IPS-18c (cell line): Measurements from ENCODE around the gene KRTAP1-5.
"Not testable (repeated sequence)": the region's sequence is repeated elsewhere in the genome, so short reads cannot be mapped to it uniquely, and the experiment has no call there.

Experiments
- H3K4me3 ChIP-seq: 2 replicates; pipeline ENCODE4 v1.7.0; 2013; ENCODE audit warnings: low read depth, mild to moderate bottlenecking, low read length, moderate library complexity; ENCODE audit not compliant: insufficient read depth
- H3K9me3 ChIP-seq: one replicate; pipeline ENCODE4 v1.6.1; 2013; ENCODE audit warnings: mild to moderate bottlenecking, low read length, moderate library complexity; ENCODE audit not compliant: control insufficient read depth, insufficient read depth

The KRTAP1-5 gene

DNA sequence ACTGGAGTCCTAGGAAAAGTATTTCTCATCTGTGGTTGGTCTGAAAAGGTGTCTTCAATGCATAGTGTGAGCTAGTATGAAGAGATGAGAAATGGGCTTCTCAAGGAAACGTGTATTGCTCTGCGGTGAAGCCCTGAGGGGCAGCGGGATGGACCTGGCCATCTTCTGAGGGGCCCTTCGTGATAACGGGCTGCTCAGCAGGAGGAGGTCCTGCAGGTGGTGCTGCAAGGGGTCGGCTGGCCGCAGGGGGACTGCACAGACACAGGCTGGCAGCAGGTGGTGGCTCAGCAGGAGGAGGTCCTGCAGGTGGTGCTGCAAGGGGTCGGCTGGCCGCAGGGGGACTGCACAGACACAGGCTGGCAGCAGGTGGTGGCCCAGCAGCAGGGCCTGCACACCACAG, 27.5 kb upstream of the KRTAP1-5 start:
- H3K4me3 ChIP-seq, H3K9me3 ChIP-seq: not testable (repeated sequence)

DNA sequence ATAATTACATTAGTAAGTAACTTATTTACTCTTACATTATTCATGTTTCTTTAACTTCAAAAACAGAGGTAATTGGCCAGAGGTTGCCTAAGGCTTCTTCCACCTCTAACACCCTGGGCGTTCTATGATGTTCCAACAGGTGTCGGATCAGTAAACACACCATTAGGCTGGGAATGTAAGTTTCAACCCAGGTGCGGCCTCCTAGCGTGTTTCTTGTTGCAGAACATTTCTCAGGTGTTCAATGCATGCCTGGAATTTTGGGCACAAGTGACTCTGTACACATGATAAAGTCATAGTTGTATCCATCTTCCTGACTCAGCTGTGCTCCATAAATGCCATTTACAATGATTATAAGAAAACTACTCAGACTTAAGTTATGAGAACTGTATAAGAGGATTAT, 27.0 kb upstream of the KRTAP1-5 start:
- Histone ChIP-seq H3K4me3 (no peak overlapping the region), H3K9me3 (no peaks in the 10 kb centered on the region)

DNA sequence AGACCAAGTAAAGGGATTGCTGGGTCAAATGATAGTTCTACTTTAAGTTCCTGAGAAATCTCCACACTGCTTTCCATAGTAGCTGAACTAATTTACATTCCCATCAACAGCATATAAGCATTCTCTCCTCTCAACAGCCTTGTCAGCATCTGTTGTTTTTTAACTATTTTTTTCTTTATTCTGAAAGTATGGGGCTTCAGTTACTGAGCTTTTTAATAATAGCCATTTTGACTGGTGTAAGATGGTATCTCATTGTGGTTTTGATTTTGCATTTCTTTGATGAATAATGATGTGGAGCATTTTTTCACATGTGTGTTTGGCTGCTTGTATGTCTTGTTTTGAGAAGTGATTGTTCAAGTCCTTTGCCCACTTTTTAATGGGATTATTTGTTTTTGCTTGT, 25.6 kb upstream of the KRTAP1-5 start:
- H3K4me3 ChIP-seq, result no peak overlapping the region
- H3K9me3 ChIP-seq, result no peaks in the 10 kb centered on the region

DNA sequence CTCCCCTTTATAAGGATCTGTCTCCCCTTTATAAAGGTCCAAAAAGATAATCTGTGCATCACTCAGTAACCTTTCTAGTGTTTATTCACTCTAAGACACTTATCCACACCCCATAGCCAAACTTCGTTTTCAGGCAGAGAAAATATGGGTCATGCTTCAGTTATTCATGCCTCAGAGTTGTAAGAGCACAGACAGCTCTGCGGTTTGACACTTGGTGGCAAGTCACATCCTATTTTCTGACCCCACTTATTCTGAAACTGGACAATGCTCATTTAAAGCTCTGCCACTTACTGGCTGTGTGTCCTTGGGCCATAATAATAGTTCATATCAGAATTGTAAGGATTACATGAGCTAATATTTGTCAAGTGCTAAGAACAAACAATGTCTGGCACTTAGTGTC, 22.1 kb upstream of the KRTAP1-5 start:
- Histone ChIP-seq H3K9me3 (no peaks in the 10 kb centered on the region), H3K4me3 (no peak overlapping the region)

DNA sequence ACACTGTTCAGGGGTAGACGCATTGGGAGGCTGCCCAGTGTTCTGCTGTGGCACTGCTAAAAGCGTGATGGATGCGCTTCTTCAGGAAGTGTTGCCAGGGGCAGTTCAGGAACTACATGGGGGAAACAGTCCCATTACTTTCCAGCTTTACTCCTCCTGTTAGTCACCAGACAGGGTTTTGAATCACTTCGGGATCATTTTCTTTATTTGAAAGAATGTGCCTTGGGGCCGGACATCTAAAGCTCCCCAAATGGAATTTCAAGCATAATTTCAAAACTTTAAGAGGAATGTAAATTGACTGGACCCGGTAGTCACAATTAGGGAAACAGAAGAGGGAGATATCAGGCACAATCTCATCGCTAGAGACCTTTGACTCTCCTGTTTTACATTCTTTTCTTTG, 21.4 kb upstream of the KRTAP1-5 start:
- no peaks in the 10 kb centered on the region for H3K9me3 ChIP-seq
- no peak overlapping the region for H3K4me3 ChIP-seq

DNA sequence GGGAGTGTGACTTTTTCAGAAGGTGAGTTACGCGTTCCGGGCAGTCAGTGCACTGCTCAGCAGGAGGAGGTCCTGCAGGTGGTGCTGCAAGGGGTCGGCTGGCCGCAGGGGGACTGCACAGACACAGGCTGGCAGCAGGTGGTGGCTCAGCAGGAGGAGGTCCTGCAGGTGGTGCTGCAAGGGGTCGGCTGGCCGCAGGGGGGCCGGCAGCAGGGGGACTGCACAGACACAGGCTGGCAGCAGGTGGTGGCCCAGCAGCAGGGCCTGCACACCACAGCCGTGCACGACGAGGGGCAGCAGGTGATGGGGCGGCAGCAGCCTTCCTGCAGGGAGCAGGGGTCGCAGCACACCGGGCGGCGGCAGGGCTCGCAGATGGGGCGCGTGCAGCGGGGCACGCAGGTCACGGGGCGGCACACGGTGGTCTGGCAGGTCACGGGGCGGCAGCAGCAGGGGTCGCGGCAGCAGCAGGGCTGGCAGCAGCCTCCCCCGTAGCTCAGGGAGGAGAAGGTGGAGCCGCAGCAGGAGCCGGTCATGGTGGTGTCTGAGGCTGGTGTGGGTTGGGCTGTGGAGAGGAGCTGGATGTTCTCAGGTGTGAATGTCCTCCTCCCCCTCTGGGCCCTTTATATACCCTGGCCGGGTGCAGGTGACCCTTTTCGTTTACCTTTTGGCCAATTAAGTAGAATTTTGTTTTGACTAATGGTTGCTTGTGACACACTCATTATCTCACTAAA, 19.9 kb upstream of the KRTAP1-5 start, which contains the start of gene KRTAP2-1:
TSS of gene KRTAP2-1 (minus strand) at position 582 of the 731 bp plus-strand sequence. CDS start at position 533, 49 bp downstream.
- H3K4me3 ChIP-seq, H3K9me3 ChIP-seq: not testable (repeated sequence)

DNA sequence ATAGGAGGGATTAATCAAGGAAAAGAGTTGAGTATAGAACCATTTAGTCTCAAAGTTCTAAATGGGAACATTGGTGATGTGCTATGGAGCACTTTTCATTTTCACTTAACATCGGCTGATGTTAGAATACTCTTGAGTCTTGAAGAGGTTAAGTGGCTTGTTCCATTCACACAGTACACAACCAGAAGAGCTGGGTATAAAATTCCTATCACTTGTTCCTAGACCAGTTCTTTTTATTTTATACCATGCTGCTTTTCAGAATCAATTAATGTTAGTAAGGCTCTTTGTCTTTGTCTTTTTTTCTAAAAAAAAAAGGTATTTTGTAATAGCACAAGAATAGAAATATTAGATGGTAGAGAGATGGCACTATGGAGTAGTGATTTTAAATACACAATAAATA, 15.9 kb upstream of the KRTAP1-5 start:
- no peak overlapping the region for H3K4me3 ChIP-seq
- H3K9me3 ChIP-seq, result no peaks in the 10 kb centered on the region

DNA sequence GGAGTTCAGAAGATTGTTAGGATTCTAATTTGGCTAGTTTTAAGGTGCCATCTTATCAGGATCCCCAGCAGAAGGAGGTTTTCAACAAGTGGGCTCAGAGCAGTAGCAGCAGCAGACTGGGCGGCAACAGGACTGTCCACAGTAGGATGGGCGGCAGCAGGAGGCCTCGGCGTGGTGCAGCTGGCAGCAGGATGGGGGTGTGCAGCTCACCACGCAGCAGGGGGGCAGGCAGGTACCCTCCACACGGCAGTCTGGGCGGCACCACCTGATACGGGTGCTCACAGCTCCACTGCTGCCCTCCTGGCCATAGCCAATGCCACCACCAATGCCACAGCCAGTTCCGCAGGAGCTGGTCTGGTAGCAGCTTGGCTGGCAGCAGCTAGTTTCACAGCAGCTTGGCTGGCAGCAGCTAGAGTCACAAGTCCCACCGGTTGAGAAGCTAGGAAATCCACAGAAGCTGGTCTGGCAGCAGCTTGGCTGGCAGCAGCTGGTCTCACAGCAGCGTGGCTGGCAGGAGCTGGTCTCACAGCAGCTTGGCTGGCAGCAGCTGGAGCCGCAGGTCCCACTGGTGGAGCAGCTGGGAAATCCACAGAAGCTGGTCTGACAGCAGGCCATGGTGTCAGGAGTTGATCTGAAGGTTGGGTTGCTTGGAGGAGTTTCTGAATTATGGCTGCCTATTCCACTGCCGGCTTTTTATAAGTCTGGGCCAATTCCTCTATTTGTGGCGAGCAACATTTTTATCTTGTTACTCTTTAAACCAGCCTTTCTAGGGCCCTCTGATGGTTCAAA, 14.0 kb upstream of the KRTAP1-5 start, which contains the start of gene KRTAP1-1:
TSS of gene KRTAP1-1 (minus strand) at position 668 of the 789 bp plus-strand sequence. CDS start at position 615, 53 bp downstream.
- not testable (repeated sequence) for H3K9me3 ChIP-seq, H3K4me3 ChIP-seq

DNA sequence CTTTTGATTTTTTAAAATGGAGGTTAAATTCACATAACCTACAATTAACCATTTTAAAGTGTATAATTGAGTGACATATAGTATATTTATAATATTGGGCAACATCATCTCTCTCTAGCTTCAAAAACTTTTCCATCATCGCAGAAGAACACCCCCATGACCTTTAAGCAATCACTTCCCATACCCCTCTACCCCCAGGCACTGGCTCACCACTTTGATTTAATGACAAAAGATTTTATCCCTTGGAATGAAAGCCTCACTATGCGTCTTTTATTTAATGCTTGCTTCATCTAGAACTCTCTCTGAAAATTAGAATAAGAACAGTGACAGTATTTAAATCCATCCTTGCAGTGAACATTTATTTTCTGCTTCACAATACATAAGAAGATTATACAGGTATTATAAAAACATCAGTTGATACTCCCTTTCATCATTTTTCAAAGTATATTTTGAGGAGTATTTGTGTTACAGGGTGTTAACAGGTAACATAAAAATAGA, 10.9 kb upstream of the KRTAP1-5 start:
- H3K9me3 ChIP-seq, result no peaks in the 10 kb centered on the region
- H3K4me3 ChIP-seq, result no peak overlapping the region

DNA sequence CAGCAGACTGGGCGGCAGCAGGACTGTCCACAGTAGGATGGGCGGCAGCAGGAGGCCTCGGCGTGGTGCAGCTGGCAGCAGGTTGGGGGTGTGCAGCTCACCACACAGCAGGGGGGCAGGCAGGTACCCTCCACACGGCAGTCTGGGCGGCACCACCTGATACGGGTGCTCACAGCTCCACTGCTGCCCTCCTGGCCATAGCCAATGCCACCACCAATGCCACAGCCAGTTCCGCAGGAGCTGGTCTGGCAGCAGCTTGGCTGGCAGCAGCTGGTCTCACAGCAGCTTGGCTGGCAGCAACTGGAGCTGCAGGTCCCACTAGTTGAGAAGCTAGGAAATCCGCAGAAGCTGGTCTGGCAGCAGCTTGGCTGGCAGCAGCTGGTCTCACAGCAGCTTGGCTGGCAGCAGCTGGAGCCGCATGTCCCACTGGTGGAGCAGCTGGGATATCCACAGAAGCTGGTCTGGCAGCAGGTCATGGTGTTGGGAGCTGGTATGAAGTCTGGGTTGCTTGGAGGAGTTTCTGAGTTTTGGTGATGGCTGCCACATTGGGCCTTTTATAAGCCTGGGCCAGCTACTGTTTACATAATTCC, 7.4 kb upstream of the KRTAP1-5 start, which contains the start of gene KRTAP1-3:
TSS of gene KRTAP1-3 (minus strand) at position 529 of the 590 bp plus-strand sequence. CDS start at position 476, 53 bp downstream.
- not testable (repeated sequence) for H3K9me3 ChIP-seq, H3K4me3 ChIP-seq

DNA sequence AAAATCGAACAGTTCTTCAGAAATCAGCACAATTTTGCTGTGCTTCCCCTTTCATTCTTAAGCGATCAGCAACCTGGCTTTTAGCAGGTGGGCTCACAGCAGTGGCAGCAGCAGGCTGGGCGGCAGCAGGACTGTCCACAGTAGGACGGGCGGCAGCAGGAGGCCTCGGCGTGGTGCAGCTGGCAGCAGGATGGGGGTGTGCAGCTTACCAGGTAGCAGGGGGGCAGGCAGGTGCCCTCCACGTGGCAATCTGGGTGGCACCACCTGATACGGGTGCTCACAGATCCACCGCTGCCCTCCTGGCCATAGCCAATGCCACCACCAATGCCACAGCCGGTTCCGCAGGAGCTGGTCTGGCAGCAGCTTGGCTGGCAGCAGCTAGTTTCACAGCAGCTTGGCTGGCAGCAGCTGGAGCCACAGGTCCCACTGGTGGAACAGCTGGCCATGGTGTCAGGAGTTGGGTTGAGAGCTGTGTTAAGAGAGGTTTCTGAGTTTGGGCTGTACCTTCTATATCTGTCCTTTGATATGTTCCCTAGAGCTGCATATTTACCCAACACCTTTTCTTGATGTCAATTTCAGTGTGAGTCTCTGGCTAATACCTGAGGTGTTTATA, 2.7 kb upstream of the KRTAP1-5 start, which contains the start of gene KRTAP1-4:
TSS of gene KRTAP1-4 (minus strand) at position 563 of the 613 bp plus-strand sequence. CDS start at position 446, 117 bp downstream.
- H3K4me3 ChIP-seq, result no peak within 1 kb of the TSS
- no peaks in the 10 kb centered on the region for H3K9me3 ChIP-seq

DNA sequence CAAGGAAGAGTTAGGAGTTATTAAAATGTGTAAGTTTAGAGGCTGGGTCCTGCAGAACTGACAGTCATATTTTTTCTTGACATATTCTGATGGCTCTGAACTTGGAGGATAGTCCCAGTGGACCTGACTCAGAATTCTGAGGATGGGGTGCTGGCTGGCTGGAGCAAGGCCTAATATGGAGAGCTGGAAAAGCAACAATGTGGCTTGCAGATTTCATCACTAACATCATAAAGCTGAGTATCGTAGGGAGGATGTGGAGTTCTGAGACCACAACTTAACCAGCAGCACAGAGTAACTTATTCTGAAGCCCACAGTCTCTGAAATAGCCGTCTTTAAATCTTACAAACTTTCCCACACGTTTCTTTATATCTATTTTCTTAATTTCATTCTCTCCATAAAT, 2.3 kb downstream of the KRTAP1-5 start:
- no peaks in the 10 kb centered on the region for H3K9me3 ChIP-seq

DNA sequence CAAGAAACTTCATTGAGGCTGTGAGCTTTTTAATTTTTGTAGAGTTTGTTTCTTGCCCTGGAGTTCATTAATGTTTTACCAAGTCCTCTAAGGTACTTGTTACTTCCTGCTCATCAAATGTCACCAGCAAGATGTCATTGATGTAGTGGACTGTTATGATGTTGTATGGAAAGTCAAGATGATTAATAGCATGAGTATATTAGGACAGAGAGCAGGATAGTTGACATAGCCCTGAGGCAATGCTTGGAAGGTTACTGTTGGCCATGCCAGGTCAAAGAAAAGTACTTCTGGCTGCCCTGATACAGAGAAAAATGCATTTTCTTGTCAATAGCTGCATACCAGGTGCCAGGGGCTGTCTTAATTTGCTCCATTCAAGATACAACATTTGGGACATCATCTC, 6.7 kb downstream of the KRTAP1-5 start:
- H3K9me3 ChIP-seq, result no peaks in the 10 kb centered on the region
- H3K4me3 ChIP-seq, result no peak overlapping the region

More for the DNA sequence above, 2.3 kb downstream of the KRTAP1-5 start:
- no peak overlapping the region for H3K4me3 ChIP-seq

DNA sequence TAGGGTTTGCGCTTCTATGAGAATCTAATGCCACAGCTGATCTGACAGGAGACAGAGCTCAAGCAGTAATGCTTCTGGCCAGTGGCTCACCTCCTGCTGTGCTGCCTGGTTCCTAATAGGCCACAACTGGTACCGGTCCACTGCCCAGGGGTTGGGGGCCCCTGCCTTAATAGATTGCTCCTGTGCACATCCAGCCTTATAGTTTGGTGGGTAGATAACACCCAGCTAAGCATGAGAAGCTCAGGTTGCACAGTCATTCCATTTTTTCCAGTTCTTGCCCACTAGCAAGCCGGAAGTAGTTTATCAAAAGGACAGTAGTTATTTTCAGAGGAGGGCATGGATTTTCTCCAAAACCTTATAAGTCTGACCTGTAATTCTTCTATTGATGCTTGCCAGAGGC, 7.6 kb downstream of the KRTAP1-5 start:
- Histone ChIP-seq H3K4me3 (no peak overlapping the region), H3K9me3 (no peaks in the 10 kb centered on the region)

DNA sequence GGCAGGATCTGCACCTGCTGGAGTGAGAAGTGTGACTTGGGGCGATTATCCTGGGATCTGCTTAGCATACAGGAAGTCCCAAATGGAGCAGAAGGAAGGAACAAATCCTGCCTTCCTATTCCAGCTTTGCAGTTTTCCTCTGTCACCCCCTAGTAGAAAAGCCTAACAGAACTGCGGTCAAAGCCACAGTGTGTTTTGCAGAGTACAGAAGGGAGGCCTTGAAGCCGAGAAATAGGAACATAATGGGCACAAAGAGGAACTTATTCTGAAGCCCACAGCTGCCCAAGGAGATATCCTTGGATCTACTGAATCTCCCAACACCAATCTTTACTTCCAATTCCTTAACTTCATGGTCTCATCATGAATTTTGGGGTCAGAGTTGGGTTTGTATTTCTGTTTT, 8.5 kb downstream of the KRTAP1-5 start:
- Histone ChIP-seq H3K4me3 (no peak overlapping the region), H3K9me3 (no peaks in the 10 kb centered on the region)

DNA sequence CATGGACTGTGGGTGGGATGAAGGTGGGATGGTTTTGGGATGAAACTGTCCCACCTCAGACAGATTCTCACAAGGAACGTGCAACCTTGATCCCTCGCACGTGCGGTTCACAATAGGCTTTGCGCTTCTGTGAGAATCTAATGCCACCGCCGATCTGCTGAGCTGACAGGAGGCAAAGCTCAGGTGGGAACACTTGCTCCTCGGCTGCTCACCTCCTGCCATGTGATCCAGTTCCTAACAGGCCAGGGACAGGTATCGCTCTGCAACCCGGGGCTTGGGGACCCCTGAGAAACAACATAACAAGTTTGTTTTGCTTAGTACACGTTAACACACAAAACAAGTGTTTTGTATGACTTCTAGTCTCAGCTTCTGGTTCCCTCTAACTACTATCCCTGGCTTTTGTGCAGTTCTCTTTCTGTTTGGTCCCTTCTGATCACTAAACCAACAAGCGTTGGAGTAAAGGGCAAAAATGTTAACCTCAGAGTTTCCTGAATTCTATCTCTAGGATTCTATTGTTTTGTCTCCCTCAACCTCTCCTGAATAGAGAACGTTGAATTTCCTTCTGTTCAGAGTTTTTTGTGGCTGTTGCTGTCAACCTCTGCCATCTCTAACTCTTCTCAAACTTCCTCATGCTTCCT, 10.3 kb downstream of the KRTAP1-5 start:
- Histone ChIP-seq H3K9me3 (no peaks in the 10 kb centered on the region), H3K4me3 (no peak overlapping the region)

DNA sequence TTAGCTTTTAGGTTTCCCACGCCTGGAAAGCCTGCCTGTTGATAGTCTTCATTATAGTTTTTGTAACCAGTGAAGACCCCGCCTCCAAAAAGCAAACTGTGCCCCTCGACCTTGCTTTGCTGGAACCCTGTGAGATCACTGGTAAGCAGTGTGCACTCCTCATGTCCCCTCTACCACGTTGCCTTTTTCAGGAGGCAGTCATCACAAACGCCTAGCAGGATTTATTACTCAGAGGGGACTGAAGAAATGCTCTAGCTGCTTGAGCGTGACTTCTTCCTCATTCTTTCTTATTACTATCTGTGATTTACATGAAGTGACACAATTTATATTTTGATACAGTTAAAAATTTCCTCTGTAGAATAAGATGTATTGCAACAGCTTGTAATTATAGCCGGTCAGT, 11.6 kb downstream of the KRTAP1-5 start:
- H3K9me3 ChIP-seq, result no peaks in the 10 kb centered on the region
- no peak overlapping the region for H3K4me3 ChIP-seq
